HG02571 (cell line): ENCODE data around the gene NGDN.

ENCODE experiments used
- ATAC-seq: cut with Tn5 transposase; IDR thresholded peaks from one replicate; pipeline ENCODE4 v1.9.1; 2021; ENCODE audit warnings: mild to moderate bottlenecking, moderate library complexity; ENCODE audit not compliant: unreplicated experiment

Gene NGDN

DNA sequence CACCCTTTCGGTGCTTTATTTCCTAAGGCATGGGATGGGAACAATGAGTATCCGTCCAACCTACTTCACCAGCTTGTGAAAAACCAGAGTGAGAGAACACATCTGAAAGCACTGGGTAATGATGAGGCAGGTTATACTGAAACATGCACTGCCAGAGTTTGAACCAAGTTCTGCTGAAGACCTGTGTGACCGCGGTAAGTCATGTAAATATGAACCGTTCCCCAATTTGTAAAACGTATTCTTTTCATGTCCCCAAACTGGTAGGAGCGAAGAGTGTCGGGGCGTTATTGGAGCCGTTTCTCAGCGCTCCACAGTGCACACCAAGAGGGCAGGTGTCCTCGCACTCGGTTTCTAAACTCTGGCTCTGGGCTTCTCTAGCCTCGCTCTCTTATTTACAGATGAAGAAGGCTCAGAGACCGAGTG is 788 bp upstream of the NGDN start:
- ATAC-seq = no peak

- no peak for ATAC-seq
These were observed 452 bp downstream of the NGDN start for GRCh38 chr14:23469906-23470403.

DNA sequence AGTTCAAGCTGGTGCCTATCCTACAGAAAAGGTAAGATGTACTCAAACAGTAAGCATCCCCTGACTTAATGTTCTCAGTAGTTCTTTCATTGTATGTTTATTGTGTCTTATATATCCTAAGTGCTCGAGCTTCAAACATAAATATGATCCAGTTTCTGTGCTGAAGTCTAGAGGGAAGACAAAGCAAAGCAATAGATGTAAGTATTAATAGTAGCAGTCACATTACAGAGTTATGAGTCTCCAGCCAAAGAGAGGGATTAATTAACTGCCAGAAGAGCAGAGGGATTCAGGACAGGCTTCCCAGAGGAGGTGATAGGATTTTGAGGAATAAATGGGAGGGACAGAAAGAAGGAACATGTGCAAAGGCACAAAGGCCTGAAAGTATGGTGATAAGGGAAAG is 1.4 kb downstream of the NGDN start:
- ATAC-seq = no peak

DNA sequence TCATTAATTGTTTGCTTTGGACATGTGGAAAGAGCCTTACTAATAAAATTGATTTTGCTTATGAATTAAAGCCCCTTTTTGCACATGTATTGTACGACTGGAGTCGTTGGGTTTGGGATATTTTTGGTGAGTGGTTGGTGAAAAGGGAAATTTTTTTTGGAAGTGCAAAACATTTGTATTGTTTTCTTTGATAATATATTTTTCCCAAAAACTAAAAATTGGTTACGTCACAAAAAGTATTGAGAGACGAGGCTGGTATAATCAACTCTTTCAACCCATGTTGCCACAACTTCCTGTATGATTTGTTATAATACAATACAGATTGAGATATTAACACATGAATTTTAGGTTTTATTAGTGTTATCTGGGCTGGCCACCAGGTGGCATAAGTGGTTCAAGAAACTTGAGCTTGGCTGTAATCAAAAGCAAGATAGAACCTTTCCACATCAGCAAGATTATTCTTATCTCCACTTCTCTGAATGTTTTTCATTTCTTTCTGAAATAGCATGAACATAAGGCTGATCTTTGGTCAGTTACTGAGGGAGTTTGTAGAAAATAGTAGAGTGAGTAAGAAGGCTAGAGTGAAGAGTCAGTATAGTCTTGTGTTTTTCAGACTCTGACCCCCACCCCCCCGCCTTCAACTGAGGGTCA is 8.7 kb downstream of the NGDN start:
- no peak for ATAC-seq

DNA sequence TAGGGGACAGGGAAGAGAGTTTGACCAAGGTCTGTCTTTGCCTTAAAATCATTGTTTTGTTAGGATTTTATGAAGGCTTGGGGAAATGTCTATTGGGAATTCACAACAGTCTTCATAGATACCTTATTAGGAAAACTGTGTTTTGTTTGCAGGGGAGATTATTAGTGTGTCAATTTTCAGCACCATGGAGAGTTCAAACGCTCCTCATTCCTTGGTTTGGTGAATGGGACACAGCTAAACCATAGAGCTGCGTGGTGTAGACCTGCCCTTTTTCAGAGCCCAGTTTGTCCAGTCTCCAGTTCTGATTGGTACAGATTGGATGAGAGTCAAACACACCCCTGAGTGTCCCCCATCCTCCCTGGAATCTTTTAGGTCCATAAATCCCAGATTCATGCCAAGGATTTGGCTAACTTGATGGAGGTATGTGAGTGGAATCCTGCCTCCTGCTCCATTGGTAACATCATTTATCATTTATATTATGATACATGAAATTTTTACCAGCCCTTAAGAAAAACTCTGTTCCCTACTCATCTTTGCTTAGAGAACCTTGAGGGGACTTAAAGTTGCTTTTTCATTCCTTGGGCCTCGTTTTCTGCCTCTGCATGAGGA is 12.0 kb downstream of the NGDN start:
- no peak for ATAC-seq

- no peak for ATAC-seq
These were observed 12.7 kb downstream of the NGDN start for GRCh38 chr14:23481979-23482822.

GRCh38 chr14:23482823-23483148 is 13.3 kb downstream of the NGDN start:
- no peak for ATAC-seq

DNA sequence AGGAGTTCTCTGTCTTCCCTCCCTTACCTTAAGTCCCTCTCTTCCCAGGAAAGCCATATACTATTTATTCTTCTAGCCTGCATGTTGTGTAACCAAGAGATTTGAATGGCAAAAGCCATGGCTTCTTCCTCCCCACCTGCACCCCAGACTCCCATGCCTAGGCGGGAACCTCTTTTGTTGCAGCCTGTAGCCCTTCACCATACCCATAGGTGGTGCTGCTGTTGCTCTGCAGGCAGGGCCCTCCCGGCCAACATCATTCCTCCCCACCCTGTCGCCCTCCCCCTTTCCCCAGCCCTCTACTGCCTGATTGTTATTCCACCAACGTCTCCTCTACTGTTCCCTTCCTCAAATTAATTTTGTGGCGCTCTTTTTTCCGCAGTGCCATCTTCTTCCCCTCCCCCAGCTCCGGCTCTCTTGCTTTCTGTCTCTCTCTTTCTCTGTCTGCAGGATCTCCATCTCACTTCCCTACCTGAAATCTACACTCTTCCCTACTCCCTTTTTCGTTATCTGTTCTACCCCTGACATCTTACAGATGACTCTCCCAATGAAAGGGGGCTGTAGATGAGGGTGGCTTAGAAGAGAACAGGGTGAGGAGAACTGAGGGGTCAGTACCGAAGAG is 13.8 kb downstream of the NGDN start:
- no peak for ATAC-seq

DNA sequence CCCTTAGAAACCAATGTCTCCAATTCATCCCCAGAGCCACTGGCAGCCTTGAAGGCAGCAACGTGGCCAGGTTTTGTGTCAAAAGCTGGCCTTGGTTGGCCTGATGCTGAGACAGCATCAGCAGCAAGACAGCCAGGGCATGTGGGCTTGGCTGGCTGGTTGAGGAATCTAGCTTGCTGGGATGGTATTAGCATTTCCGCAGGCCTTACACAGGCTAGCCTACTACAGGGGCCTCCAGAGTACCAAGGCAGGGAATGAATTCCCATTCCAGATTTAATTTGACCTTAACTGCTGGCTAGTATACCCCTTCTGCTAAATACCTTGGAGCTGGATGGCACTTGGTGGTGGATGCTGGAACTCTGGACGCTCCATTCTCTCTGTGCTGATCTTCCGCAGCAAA is 15.8 kb downstream of the NGDN start:
- ATAC-seq = no peak

DNA sequence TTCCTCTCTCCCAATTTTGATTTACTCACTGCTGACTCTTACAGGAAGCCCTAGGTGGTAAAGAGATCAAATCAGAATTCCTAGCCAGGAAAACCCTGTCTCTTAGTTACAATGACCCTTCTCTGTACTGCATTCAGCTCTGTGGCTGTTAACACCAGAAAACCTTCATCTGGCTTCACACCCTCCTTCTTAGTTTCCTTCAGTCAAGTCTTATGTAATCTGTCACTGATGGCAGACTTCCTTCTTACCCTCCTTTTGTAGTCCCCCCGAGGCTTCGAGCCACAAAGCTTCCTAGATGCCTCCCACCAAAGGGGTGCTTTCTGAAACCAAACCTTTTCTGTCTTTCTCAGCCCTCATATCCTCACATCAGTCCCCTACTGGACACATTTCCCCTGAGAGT is 16.5 kb downstream of the NGDN start:
- no peak for ATAC-seq

- no peak for ATAC-seq
These were observed 17.7 kb downstream of the NGDN start for GRCh38 chr14:23487216-23487615.

- no peak for ATAC-seq
These were observed 23.2 kb downstream of the NGDN start for GRCh38 chr14:23492618-23493272.

DNA sequence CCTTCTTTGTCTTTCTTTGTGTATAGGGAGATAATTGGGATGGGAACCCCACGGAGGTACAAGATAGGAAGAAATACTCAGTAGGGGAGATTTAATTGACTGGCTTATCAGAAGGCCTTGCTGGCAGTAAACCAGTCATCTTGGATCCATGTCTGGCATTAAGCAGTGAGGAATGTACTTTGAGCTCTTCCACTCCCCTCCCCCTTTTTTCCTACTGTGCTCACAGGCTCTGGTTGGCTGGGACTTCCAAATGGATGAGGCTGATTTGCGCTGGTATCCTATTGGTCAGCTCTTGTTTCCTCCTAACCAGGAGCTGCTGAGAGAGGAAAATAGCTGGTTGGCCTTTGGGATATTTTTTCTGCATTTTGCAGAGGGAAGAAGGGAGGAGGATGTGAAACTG is 24.7 kb downstream of the NGDN start:
- no peak for ATAC-seq

DNA sequence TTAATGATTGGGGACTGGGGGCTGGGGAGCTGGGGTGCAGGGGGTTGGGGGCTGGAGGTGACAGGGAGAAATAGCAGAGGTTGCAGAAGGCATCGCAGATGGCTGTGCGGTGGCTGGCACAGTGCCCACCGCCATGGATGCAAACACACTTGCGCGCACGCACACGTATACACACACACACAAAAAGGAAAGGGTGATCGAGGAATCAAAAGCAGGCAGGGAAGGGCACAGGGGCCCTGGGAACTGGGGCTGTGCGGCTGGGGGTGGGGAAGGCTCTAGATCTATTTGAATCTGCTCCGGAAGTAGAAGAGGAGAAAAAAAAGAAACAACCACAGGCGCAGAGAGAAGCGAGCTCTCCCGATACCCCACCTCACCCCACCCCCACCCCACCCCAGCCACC is 42.7 kb downstream of the NGDN start:
- ATAC-seq = no peak

DNA sequence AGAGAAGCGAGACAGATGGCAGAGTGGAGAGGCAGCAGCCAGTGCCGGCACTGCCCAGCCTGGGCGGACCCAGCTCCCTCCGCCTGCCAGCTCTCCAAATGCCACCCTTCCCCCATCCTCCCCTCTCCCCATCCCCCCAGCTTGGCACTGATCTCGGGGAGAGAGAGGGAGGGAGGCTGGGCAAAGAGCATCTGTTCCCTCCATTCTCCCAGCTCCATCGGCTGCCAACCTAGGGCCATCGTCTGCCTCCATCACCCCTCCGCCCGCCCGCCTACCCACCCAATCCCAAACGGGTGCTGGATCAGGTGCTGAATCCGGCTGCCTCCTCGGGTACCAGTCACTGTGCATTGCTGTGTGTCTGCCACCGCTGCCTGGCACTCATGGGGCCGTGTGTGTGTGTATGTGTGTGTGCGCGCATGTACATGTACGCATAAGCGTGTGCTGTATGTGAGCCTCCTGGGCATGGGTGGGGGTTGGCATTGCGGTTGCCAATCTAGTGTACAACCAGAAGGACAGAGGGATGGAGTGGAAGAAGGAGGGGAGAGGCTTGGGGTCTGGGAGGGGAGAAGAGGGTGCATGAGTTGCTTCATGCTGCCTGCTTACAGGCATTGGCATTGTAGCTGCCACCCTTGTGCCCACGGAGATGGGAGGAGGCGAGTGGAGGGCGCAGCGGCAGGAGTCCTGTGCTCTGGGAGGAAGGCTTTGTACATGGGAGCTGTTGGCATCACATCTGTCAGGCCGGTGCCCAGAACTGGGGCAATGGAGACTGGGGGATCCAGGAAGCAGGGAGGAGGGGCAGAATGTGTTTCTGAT is 43.7 kb downstream of the NGDN start:
- ATAC-seq = no peak

GRCh38 chr14:23513818-23514643 is 44.5 kb downstream of the NGDN start:
- ATAC-seq = no peak

DNA sequence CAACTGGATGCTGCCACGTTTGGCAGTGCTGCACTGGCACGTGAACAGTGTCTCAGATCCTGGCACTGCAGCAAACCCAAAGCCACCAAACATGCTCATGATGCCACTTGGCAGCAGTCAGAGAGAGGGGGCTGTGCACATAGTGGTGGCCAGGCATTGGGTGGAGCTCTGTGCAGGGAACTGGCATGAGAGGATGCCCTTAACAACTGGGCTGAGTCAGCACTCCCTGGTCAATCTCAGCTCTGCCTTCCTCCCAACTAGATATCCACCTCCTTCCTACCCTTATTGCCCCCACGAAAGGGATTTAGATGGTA is 45.1 kb downstream of the NGDN start:
- ATAC-seq = no peak

- ATAC-seq = no peak
These were observed 48.3 kb downstream of the NGDN start for GRCh38 chr14:23517650-23518326.

- ATAC-seq = no peak
These were observed 49.2 kb downstream of the NGDN start for GRCh38 chr14:23518709-23519108.
